Measurements from ENCODE around the gene GRK6. TPM values are rescaled to one million over a fixed set of nuclear protein-coding genes. Genes with fewer than 3 reads are reported as not detected.

The GRK6 gene
- total and polyA plus RNA-seq, 4 donors, result 13.0 to 27.6 (median 20.4) TPM

GRCh38 chr5:177432839-177433657 lies 6.6 kb downstream of the GRK6 start:
- intact Hi-C loops (cut with DNase I), result no loop called here
- no peaks in the 10 kb centered on the region for H3K36me3 ChIP-seq (ENCODE audit: control insufficient read depth in 1 of 2, insufficient read depth in 2 of 2, low read length in 1 of 2)
- peak in 1 of 2 donors; percentile 75 for DNase-seq

GRCh38 chr5:177433658-177434217 lies 7.3 kb downstream of the GRK6 start:
- Histone ChIP-seq H3K27me3 (ENCODE audit: control insufficient read depth in 1 of 2, insufficient read depth in 2 of 2, low read length in 1 of 2) (no peaks in the 10 kb centered on the region), H3K4me1 (ENCODE audit: control insufficient read depth in 1 of 2, insufficient read depth in 2 of 2, low read length in 2 of 2) (no peaks in the 10 kb centered on the region), H3K27ac (ENCODE audit: low read depth in 1 of 2, low read length in 2 of 2) (no peak overlapping the region), H3K36me3 (ENCODE audit: control insufficient read depth in 1 of 2, insufficient read depth in 2 of 2, low read length in 1 of 2) (no peaks in the 10 kb centered on the region), H3K9me3 (ENCODE audit: control insufficient read depth, low read length) (no peaks in the 10 kb centered on the region), H3K4me3 (ENCODE audit: low read length in 2 of 2) (no peak overlapping the region)
- 92 to 95% methylated on average over 26 to 29 of the region's 29 CpGs for WGBS, 2 donors
- no peak for ATAC-seq (ENCODE audit: low FRiP score)
- intact Hi-C loops (cut with DNase I), result no loop called here
- DNase-seq, result no peak

More at GRCh38 chr5:177432839-177433657, 6.6 kb downstream of the GRK6 start:
- H3K4me1 ChIP-seq (ENCODE audit: control insufficient read depth in 1 of 2, insufficient read depth in 2 of 2, low read length in 2 of 2), result no peaks in the 10 kb centered on the region
- WGBS, 2 donors, result 92 to 94% methylated on average over 25 of the region's 25 CpGs
- no peaks in the 10 kb centered on the region for H3K9me3 ChIP-seq (ENCODE audit: control insufficient read depth, low read length)
- no peak for ATAC-seq (ENCODE audit: low FRiP score)
- H3K27ac ChIP-seq (ENCODE audit: low read depth in 1 of 2, low read length in 2 of 2), result no peak overlapping the region
- no peak overlapping the region for H3K4me3 ChIP-seq (ENCODE audit: low read length in 2 of 2)
- no peaks in the 10 kb centered on the region for H3K27me3 ChIP-seq (ENCODE audit: control insufficient read depth in 1 of 2, insufficient read depth in 2 of 2, low read length in 1 of 2)

GRCh38 chr5:177434437-177434836 lies 8.0 kb downstream of the GRK6 start:
- H3K36me3 ChIP-seq (ENCODE audit: control insufficient read depth in 1 of 2, insufficient read depth in 2 of 2, low read length in 1 of 2), result no peaks in the 10 kb centered on the region
- WGBS, 2 donors, result 90 to 91% methylated on average over 8 of the region's 8 CpGs
- no peak overlapping the region for H3K4me3 ChIP-seq (ENCODE audit: low read length in 2 of 2)
- H3K27me3 ChIP-seq (ENCODE audit: control insufficient read depth in 1 of 2, insufficient read depth in 2 of 2, low read length in 1 of 2), result no peaks in the 10 kb centered on the region
- intact Hi-C loops (cut with DNase I), result no loop called here
- no peak overlapping the region for H3K27ac ChIP-seq (ENCODE audit: low read depth in 1 of 2, low read length in 2 of 2)
- no peak for ATAC-seq (ENCODE audit: low FRiP score)
- H3K4me1 ChIP-seq (ENCODE audit: control insufficient read depth in 1 of 2, insufficient read depth in 2 of 2, low read length in 2 of 2), result no peaks in the 10 kb centered on the region
- no peaks in the 10 kb centered on the region for H3K9me3 ChIP-seq (ENCODE audit: control insufficient read depth, low read length)
- no peak for DNase-seq

GRCh38 chr5:177434942-177435738 lies 8.7 kb downstream of the GRK6 start:
- H3K36me3 ChIP-seq (ENCODE audit: control insufficient read depth in 1 of 2, insufficient read depth in 2 of 2, low read length in 1 of 2), result no peaks in the 10 kb centered on the region
- WGBS, 2 donors, result 94 to 95% methylated on average over 20 of the region's 20 CpGs
- intact Hi-C loops (cut with DNase I), result no loop called here

GRCh38 chr5:177435847-177436536 lies 9.5 kb downstream of the GRK6 start:
- Histone ChIP-seq H3K9me3 (ENCODE audit: control insufficient read depth, low read length) (no peaks in the 10 kb centered on the region), H3K4me3 (ENCODE audit: low read length in 2 of 2) (no peak overlapping the region), H3K27me3 (ENCODE audit: control insufficient read depth in 1 of 2, insufficient read depth in 2 of 2, low read length in 1 of 2) (no peaks in the 10 kb centered on the region), H3K27ac (ENCODE audit: low read depth in 1 of 2, low read length in 2 of 2) (no peak overlapping the region), H3K36me3 (ENCODE audit: control insufficient read depth in 1 of 2, insufficient read depth in 2 of 2, low read length in 1 of 2) (no peaks in the 10 kb centered on the region), H3K4me1 (ENCODE audit: control insufficient read depth in 1 of 2, insufficient read depth in 2 of 2, low read length in 2 of 2) (no peaks in the 10 kb centered on the region)
- DNase-seq, result peak in 1 of 2 donors; percentile 71
- 94 to 95% methylated on average over 37 of the region's 37 CpGs for WGBS, 2 donors
- no peak for ATAC-seq (ENCODE audit: low FRiP score)
- intact Hi-C loops (cut with DNase I), result no loop called here

More at GRCh38 chr5:177434942-177435738, 8.7 kb downstream of the GRK6 start:
- Histone ChIP-seq H3K4me1 (ENCODE audit: control insufficient read depth in 1 of 2, insufficient read depth in 2 of 2, low read length in 2 of 2) (no peaks in the 10 kb centered on the region), H3K27ac (ENCODE audit: low read depth in 1 of 2, low read length in 2 of 2) (no peak overlapping the region), H3K4me3 (ENCODE audit: low read length in 2 of 2) (no peak overlapping the region), H3K27me3 (ENCODE audit: control insufficient read depth in 1 of 2, insufficient read depth in 2 of 2, low read length in 1 of 2) (no peaks in the 10 kb centered on the region), H3K9me3 (ENCODE audit: control insufficient read depth, low read length) (no peaks in the 10 kb centered on the region)
- no peak for DNase-seq
- ATAC-seq (ENCODE audit: low FRiP score), result no peak

GRCh38 chr5:177437623-177438022 lies 11.1 kb downstream of the GRK6 start:
- Histone ChIP-seq H3K36me3 (ENCODE audit: control insufficient read depth in 1 of 2, insufficient read depth in 2 of 2, low read length in 1 of 2) (no peaks in the 10 kb centered on the region), H3K9me3 (ENCODE audit: control insufficient read depth, low read length) (no peaks in the 10 kb centered on the region), H3K4me1 (ENCODE audit: control insufficient read depth in 1 of 2, insufficient read depth in 2 of 2, low read length in 2 of 2) (no peaks in the 10 kb centered on the region), H3K27ac (ENCODE audit: low read depth in 1 of 2, low read length in 2 of 2) (no peak overlapping the region), H3K27me3 (ENCODE audit: control insufficient read depth in 1 of 2, insufficient read depth in 2 of 2, low read length in 1 of 2) (no peaks in the 10 kb centered on the region), H3K4me3 (ENCODE audit: low read length in 2 of 2) (no peak overlapping the region)
- intact Hi-C loops (cut with DNase I), result no loop called here
- 74 to 80% methylated on average over 4 of the region's 4 CpGs for WGBS, 2 donors
- DNase-seq, result no peak
- ATAC-seq (ENCODE audit: low FRiP score), result no peak

GRCh38 chr5:177438468-177438867 lies 12.0 kb downstream of the GRK6 start:
- DNase-seq (peak in 1 of 2 donors; percentile 68), ATAC-seq (ENCODE audit: low FRiP score) (no peak)
- H3K27me3 ChIP-seq (ENCODE audit: control insufficient read depth in 1 of 2, insufficient read depth in 2 of 2, low read length in 1 of 2), result no peaks in the 10 kb centered on the region
- H3K4me1 ChIP-seq (ENCODE audit: control insufficient read depth in 1 of 2, insufficient read depth in 2 of 2, low read length in 2 of 2), result no peaks in the 10 kb centered on the region
- no peak overlapping the region for H3K4me3 ChIP-seq (ENCODE audit: low read length in 2 of 2)
- no peak overlapping the region for H3K27ac ChIP-seq (ENCODE audit: low read depth in 1 of 2, low read length in 2 of 2)
- intact Hi-C loops (cut with DNase I), result no loop called here
- H3K9me3 ChIP-seq (ENCODE audit: control insufficient read depth, low read length), result no peaks in the 10 kb centered on the region
- no peaks in the 10 kb centered on the region for H3K36me3 ChIP-seq (ENCODE audit: control insufficient read depth in 1 of 2, insufficient read depth in 2 of 2, low read length in 1 of 2)
- WGBS, 2 donors, result 69 to 79% methylated on average over 10 of the region's 10 CpGs

GRCh38 chr5:177439518-177440053 lies 13.1 kb downstream of the GRK6 start:
- DNase-seq (no peak), ATAC-seq (ENCODE audit: low FRiP score) (no peak)
- H3K4me3 ChIP-seq (ENCODE audit: low read length in 2 of 2), result no peak overlapping the region
- intact Hi-C loops (cut with DNase I), result no loop called here
- H3K27ac ChIP-seq (ENCODE audit: low read depth in 1 of 2, low read length in 2 of 2), result no peak overlapping the region
- H3K27me3 ChIP-seq (ENCODE audit: control insufficient read depth in 1 of 2, insufficient read depth in 2 of 2, low read length in 1 of 2), result no peaks in the 10 kb centered on the region
- no peaks in the 10 kb centered on the region for H3K9me3 ChIP-seq (ENCODE audit: control insufficient read depth, low read length)
- no peaks in the 10 kb centered on the region for H3K4me1 ChIP-seq (ENCODE audit: control insufficient read depth in 1 of 2, insufficient read depth in 2 of 2, low read length in 2 of 2)
- 98% methylated on average over 4 of the region's 4 CpGs for WGBS, 2 donors
- H3K36me3 ChIP-seq (ENCODE audit: control insufficient read depth in 1 of 2, insufficient read depth in 2 of 2, low read length in 1 of 2), result no peaks in the 10 kb centered on the region

Measured in aorta (tissue), 5 donors.